GM04503 (cell line): ENCODE data around the gene COLEC11.

Source experiments
- DNase-seq: peaks from one replicate; pipeline ENCODE4 v3.0.0-alpha.2; 2012; ENCODE audit warnings: low read depth

COLEC11 gene

DNA sequence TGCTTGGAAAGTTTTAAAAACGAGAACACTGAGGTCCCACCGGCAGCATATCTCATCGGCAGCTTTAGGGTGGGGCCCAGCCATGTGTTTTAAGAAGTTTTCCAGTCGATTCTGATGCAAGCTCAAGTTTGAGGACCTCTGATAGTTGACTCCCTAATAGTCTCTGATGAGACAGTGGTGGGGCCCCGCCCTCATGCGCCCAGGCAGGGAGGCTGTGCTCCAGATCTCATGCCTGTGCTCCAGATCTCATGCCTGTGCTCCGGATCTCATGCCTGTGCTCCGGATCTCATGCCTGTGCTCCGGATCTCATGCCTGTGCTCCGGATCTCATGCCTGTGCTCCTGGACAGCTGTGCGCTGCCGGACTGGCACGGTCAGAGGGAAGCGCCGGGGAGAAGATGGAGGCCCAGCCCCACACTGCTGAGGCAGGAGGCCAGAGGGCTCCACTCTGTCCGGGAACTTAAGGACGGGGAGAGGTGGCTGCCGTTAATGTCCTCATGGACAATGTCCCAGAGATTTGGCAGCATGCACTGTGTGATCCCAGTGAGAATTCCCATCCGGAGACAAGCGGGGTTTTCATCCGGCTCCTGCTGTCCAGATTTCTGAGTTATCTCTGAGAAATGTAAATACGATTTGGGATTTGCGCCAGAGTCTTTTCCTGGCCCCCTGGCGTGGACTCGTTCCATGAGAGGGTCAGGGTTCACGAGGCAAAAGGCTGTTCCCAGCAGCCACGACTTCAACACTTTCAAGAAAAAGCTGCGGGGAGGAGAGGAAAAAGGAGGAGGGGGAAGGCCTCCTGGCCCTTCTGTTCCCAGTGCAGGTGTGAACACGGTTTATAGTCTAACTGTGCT is 9.4 kb upstream of the COLEC11 start:
- DNase-seq = no peak

DNA sequence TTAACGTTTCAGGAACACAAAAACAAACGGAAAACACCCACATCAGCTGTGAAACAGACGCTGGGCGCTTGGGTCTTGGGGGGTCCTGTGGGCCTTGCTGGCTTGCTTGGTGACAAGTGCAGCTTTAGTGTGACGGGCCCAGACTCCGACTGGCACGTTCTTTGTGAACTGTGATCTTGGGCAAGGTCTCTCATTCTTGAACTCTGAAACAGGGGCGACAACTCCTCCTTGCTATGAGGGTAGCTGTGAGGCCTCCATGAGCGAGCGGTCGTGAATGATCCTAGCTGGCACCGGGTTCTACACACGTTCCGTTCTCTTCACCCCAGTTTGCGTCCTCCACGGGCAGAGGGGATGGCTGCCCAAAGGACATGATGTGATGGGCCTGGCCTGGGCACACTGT is 8.7 kb upstream of the COLEC11 start:
- DNase-seq = no peak

DNA sequence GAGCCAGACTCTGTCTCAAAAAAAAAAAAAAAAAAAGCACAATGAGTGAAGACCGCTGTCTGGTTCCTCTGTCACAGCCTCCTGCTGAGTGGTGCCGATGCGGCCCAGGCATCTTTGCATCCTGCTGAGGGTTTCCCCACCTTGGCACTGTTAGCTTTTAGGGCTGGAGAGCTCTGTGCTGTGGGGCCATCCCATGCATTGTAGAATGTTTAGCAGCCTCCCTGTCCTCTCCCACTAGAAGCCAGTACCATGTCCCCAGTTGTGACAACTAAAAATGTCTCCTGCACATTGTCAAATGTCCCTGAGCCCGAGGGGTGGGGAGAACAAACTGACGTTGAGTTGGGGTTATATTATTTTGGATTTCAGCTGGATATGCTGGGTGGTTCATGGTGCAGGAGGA is 7.9 kb upstream of the COLEC11 start:
- DNase-seq = no peak

DNA sequence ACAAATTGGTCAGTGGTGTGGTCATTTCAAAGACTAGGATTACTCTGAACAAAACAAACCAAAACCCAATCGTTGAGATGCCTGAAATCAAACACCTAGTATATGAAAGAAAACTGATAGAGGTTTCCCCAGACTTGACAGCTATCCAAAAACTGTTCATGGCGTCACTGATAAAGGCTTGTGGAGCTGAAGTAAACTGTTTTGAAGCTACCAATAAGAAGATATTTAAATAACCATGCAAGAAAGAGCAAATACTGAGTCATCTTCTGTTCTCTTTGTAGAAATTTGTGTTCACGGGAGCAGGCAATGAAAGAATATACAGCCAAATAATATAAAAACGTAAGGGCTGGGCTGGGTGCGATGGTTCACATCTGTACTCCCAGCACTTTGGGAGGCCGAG is 7.5 kb upstream of the COLEC11 start:
- DNase-seq = no peak

DNA sequence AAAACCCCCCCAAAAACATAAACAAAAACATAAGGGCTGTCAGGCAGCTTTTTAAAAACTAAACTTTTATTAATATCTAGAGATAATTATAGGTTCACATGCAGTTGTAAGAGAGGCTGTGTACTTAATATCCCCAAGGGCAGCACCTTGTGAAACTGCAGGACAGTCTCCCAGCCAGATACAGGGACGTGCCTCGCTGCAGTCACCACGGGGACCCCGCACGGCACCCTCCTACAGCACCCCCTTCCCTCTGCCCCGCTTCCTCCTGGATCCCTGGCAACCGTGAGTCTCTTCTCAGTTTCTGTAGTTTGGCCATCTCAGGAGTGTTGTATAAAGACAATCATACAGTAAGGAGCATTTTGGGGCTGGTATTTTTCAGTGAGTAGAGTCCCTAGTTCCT is 6.8 kb upstream of the COLEC11 start:
- no peak for DNase-seq

DNA sequence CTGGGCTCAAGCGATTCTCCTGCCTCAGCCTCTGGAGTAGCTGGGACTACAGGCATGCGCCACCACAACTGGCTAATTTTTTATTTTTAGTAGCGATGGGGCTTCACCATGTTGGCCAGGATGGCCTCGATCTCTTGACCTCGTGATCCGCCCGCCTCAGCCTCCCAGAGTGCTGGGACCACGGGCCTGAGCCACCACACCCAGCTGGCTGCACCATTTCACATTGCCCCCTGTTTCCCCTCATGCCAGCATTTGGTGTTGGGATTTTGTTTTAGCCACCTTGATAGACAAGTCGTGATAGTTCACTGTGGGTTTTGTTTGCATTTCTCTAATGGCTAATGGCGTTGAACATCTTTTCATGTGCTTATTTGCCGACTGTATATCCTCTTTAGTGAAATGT is 5.8 kb upstream of the COLEC11 start:
- no peak for DNase-seq

DNA sequence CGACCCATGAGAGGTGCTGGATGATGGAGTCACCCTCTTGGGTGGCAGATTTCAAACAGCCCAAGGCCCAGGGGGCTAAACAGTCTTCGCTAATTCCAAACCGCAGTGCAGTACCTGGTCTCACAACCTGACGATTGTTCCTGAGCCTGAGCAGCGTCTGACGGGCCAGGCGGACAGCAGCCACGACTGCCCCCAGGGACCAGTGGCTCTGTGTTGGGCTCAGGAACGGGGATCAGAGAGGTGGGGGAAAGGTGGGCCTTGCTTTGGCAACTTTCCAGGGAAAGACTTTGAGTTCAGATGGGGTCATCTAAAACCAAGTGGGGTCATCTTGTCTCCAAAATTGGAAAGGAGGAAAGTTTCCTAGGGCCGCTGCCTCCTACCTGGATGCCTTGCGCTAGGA is 492 bp downstream of the COLEC11 start:
- DNase-seq = no peak

DNA sequence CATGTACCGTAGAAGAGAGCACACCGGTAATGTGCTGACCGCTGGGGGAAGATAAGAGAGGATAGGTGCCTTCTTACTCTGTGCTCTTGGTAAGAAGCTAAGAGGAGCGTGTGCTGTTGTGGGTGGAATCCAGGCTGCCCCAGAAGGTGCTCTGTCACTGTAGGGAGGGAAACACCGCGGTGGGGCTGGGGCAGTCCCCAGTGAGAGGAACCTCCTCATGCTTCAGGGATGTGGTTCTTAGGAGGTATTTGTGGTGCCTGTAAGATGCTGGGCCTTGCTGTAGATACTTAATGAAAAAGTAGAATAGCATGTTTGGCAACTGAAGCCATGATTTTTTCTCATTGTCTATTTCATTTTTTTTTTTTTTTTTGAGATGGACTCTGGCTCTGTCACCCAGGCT is 1.1 kb downstream of the COLEC11 start:
- no peak for DNase-seq

DNA sequence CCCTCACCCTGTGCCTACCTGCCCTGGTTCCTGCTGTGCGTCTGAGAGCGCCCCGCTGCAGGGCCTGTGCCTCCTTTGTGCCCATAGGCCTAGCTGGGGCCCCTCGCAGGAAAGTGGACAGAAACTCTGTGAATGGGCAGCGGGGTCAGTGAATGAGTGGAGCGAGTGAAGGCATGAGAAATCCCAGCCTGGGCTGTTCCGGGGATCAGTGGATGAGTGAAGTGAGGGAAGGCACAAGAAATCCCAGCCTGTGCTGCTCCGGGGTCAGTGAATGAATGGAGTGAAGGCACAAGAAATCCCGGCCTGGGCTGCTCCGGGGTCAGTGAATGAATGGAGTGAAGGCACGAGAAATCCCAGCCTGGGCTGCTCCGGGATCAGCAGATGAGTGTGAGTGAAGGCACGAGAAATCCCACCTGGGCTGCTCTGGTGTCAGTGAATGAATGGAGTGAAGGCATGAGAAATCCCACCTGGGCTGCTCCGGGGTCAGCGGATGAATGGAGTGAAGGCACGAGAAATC is 2.0 kb downstream of the COLEC11 start:
- DNase-seq = no peak

DNA sequence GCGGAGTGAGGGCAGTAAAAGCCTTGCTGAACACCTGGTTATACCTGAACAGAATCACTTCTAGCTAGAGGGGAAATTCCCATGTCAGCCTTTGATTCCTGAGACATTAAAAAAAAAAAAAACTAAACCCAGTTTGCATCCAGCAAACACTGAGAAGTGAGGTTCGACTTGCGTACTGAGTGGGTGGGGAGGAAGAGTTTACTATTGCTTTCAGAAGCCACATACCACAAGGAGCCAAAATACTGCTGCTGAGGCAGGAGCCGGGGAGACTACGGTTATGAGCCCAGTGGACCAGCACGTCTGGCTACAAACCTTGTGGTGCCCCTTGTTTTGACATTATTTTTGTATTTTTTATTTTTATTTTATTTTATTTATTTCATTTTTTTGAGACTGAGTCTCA is 2.7 kb downstream of the COLEC11 start:
- no peak for DNase-seq

DNA sequence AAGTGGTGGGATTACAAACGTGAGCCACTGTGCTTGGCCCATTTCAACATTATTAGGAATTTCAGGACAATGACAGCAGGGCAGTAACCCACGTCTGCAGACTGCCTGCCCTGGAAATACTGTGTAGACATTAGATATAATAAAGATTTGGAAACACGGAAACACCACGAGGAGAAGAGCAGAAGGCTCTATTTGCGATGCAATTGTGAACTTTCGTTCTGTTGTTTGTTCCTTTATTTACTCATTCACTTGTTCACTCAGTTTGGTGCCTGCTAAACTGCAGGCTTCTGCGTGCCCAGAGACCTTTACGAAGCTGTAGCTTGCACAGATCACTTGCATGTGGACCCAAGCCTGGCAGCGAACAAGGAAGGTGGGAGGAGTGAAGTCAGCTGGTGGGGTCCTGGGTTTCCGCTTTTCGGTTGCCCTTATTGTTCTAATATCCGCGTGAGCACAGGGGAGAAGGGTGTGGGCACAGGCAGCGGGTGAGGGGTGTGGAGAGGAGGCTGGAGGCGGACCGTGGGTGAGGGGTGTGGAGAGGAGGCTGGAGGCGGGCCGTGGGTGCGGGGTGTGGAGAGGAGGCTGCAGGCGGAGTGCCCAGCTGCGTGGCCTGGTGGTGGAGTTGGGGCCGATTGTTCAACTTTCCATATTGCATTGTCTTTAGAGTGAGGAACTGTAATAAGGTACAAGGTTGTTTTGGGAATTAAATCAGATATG is 3.4 kb downstream of the COLEC11 start:
- DNase-seq = no peak

DNA sequence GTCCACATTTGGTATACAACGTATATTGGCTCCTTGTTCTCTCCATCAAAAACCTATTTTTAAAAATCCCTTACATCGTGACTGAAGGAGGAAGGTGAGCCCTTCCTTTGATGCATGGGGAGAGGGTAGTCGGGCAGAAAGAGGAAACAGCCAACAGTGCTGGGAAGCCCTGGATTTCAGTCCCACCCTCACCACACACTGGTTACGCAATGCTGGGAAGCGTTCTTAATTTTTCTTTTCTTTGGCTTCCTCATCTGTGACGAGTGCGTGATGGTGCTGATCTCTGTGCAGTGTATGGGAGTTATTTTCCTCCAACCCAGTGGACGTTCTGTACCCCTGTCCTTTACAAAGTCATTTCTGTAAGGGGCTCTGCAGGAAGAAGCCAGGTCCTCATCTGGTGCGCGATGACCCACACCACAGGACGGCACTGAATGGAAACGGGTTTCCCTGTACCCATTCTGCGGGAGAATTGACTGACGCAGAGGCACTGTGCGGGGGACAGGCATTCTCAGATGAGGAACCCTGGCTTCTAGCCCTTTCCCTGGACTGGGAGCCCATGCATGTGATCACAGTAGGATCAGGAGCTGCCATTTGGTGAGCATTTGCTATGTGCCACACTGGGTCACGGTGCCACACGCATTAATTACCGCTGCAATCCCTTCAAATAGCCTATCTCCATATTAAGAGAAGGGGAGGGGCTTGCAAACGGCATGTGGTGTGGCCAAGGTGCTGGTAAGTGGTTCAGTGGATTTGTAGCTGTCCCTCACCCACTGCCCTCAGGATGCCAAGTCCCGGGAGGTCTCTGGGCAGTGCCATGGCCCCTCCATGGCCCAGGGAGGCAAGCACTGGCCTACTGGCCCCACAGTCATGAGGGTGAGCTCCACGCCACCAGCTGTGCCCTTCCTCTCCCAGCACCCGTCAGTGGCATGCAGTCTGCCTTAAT is 4.3 kb downstream of the COLEC11 start:
- no peak for DNase-seq

DNA sequence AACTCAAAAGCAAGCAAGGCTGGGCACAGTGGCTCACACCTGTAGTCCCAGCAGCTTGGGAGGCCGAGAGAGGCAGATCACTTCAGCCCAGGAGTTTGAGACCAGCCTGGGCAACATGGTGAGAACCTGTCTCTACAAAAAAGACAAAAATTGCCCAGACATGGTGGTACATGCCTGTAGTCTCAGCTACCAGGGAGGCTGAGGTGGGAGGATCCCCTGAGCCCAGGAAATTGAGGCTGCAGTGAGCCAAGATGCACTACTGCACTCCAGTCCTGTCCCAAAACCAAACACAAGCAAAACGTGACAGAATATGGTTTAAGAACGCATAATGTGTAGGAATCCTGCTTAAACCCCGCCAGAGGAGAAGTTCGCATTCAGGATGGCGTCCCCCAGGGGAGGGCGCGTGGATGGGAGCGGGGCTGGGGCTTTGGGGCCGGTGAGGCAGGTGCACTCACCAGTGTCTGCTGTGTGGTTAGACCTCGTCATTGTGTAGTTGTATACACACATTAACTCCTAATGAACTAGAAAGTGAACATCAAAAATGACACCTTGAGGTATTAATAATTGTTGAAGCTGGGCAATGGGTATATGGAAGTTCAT is 5.4 kb downstream of the COLEC11 start:
- DNase-seq = no peak

DNA sequence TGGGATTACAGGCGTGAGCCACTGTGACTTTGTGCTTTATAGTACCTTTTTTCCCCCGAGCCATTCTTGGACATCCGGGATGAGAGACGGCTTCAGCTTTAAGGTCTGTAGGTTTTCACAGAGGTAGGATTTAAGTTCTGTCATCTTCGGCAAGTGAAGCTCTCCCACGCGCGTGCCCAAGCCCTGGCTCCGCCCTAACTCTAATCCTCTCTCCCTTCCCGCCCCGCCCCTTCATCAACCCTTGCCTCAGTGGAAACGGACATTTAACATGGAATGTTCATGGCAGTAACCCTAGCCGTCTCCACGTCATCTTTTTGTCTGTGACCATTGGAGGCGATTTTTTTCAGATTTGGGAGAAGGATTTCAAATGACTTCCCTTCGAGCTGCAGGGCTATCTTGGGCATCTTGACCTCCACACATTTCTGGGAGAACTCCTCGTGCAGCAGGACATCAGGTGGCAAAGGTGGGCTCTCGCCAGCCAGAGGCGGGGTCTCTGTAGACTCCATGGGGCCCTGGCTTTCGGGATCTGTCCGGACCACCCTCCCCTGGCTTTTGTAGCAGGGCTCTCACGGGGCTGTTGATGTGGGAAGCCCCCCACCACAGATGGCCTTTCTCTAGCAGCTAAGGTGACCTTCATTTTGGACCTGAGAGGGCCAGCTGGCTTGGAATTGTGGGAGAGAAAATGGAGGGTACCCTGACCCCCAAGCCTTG is 6.8 kb downstream of the COLEC11 start:
- DNase-seq = no peak

DNA sequence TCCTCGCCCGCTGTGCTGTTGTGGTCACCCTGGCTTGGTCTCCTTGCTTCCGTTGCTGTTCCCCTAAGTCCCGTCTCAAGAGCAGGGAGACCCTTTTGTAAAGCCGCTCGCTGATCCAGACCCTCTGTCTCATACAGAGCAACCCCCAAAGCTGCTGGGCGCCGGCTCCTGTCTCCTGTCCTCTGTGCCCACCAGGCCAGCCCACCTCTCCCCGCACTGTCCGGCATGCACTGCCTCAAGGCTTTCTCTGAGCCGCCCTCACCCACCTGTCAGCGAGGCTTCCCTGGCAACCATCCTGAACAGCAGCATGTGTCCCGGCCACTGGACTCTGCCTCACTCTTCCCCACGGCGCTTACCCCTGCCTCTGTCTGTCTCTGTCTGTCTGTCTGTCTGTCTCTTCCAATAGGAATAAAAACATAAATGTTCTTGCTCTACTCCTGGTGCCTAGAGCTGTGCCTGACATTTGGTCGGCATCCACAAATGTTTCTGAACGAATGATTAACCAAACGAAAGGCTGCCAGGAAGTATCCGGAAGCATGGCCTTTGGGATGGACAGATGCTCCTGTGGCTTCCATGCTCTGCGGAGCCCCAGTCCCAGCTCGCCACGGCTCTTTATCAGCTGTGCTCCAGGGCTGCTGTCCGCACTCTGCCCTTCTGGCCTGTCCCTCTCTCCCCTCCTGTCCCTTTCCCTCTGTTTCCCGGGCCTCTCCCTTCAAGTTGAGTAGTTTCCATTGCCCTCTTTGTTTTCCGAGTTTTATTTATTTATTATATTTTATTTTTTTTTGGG is 7.8 kb downstream of the COLEC11 start:
- DNase-seq = no peak

DNA sequence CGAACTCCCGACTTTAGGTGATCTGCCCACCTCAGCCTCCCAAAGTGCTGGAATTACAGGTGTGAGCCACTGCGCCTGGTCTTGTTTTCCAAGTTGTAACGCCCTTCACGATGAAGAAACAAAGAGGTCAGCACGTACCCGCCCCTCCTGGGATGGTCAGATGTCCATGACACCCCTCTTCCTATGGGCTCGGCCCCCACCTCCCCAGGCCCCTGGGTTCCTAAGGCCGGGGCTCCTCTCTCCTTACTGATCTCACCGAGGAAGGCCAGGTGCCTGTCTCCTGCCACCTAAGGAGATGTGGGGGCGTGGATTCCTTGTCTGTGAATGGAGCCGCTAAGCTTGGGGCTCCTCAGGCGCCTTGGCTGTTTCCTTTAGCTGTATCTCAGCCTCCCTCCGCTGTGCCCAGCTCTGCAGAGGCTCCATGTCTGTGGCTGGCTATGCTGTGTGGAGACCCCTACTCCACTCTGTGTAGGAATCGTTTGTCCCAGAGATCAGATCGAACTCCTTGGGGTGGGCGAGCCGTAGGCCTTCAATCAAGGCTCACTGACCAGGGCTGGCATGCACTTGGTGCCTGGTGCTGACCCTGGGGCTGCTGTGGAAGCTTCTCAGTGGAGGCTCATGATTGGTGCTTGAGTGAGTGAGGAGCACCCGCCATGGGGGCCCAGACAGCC is 8.8 kb downstream of the COLEC11 start:
- no peak for DNase-seq

DNA sequence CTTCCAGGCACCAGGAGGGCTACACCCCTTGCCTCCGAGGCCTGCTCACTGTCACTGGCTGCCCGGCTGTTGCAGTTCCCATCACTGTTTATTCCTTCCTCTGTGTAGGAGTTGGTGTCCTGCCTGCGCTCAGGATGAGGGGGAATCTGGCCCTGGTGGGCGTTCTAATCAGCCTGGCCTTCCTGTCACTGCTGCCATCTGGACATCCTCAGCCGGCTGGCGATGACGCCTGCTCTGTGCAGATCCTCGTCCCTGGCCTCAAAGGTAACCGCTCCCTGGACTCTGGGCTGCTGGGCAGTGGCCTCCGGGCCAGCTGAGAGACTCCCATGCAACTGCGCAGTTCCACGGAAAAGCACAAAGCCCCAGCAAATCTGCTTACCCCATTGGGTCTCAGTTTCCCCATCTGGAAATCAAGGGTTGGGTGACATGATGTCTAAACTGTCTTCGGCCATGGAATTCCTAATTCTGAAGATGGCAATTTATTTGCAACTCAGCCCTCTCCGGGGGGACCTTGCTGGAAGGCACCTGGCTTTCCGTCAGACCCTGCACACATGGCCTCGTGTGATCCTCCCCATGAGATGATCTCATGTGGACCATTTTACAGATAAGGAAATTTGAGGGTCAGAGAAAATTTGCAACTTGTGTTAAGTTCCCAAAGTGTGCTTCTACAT is 9.4 kb downstream of the COLEC11 start:
- DNase-seq = no peak

DNA sequence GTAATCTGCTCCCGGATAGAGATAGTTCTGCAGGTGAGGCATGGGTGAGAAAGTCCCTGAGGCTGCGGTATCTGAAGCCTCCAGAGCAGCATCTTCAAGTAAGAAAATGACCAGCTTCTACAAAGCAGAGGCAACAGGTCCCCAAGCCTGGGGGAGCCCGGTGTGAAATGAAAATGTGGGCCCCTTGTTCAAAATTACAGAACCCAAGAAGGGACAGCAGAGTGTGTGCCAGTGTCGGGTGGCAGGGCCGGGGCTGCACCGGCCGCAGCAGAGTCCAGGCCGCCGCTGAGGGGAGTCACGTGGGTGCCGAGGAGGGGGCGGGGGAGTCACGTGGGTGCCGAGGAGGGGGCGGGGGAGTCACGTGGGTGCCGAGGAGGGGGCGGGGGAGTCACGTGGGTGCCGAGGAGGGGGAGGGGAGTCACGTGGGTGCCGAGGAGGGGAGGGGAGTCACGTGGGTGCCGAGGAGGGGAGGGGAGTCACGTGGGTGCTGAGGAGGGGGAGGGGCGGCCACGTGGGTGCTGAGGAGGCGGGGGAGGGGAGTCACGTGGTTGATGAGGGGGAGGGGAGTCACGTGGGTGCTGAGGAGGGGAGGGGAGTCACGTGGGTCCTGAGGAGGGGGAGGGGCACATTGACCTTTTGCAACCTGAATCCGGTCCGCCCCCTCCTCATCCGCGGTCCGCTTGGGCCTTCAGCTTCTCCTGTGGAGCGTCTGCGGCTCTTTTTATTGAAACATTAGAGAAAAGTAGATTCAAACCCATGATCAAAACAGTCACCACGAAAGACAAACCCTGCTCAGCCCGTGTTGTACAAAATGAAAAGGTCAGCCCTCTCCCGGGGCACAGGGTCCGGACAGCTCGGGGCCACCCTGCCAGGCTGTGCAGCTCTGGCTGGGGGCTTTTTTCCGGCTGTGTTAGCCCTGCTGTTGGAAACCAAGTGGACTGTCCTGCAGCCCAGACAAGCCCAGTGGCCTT is 10.4 kb downstream of the COLEC11 start:
- DNase-seq = no peak
